Renal pelvis (tissue), 4 donors: ENCODE measurements around the gene DMRTA2. TPM values are rescaled to one million over a fixed set of nuclear protein-coding genes. Genes with fewer than 3 reads are reported as not detected.

Source experiments
- DNase-seq: peaks from one replicate; pipeline ENCODE4 v3.0.0-alpha.2; 2013
- polyA plus RNA-seq, 3 donors: library from polyadenylated mRNA; unstranded; fragments of 120-200 nt; gene quantifications; one replicate each; pipeline ENCODE4 v1.2.1, GENCODE V29; 2013; ENCODE audit not compliant: insufficient read length in 3 of 3

The DMRTA2 gene
- polyA plus RNA-seq, 3 donors: not detected

GRCh38 chr1:50424045-50424883, 1.0 kb upstream of the DMRTA2 start:
- DNase-seq: no peak

- no peak for DNase-seq
Observed at GRCh38 chr1:50423670-50424000, 392 bp upstream of the DMRTA2 start.

- DNase-seq: no peak
Observed at GRCh38 chr1:50422675-50422945, 633 bp downstream of the DMRTA2 start.

- DNase-seq: no peak
Observed at GRCh38 chr1:50421768-50422674, 1.2 kb downstream of the DMRTA2 start.

GRCh38 chr1:50421366-50421748, 1.9 kb downstream of the DMRTA2 start:
- no peak for DNase-seq

- no peak for DNase-seq
Observed at GRCh38 chr1:50420689-50421365, 2.4 kb downstream of the DMRTA2 start.

GRCh38 chr1:50419907-50420677, 3.2 kb downstream of the DMRTA2 start:
- DNase-seq: no peak

- no peak for DNase-seq
Observed at GRCh38 chr1:50419192-50419906, 3.9 kb downstream of the DMRTA2 start.

GRCh38 chr1:50418600-50419109, 4.6 kb downstream of the DMRTA2 start:
- no peak for DNase-seq

GRCh38 chr1:50417946-50418599, 5.2 kb downstream of the DMRTA2 start:
- DNase-seq: no peak

- no peak for DNase-seq
Observed at GRCh38 chr1:50417507-50417906, 5.7 kb downstream of the DMRTA2 start.

GRCh38 chr1:50416553-50417453, 6.4 kb downstream of the DMRTA2 start:
- no peak for DNase-seq

- no peak for DNase-seq
Observed at GRCh38 chr1:50416150-50416527, 7.1 kb downstream of the DMRTA2 start.

- DNase-seq: no peak
Observed at GRCh38 chr1:50415235-50416149, 7.8 kb downstream of the DMRTA2 start.

- DNase-seq: no peak
Observed at GRCh38 chr1:50414853-50415234, 8.4 kb downstream of the DMRTA2 start.

GRCh38 chr1:50412813-50413476, 10.3 kb downstream of the DMRTA2 start:
- DNase-seq: no peak

GRCh38 chr1:50405814-50406213, 17.4 kb downstream of the DMRTA2 start:
- DNase-seq: no peak
